RWPE2 (cell line): ENCODE results near the gene TBC1D23.
"Not testable (repeated sequence)": the region's sequence is repeated elsewhere in the genome, so short reads cannot be mapped to it uniquely, and the experiment has no call there.

Experiments used
- ATAC-seq: fragments of 200-7000 bp; cut with Tn5 transposase; 3 replicates; pipeline ENCODE4 v1.9.1; 2021; ENCODE audit warnings: low read depth
- DNase-seq: peaks from one replicate; pipeline ENCODE4 v3.0.0-alpha.2; 2020; ENCODE audit warnings: low spot score
- H3K27ac ChIP-seq: fragments of 450-650 bp; 2 replicates; pipeline ENCODE4 v1.5.1; 2017; ENCODE audit warnings: mild to moderate bottlenecking; ENCODE audit not compliant: poor library complexity, severe bottlenecking
- H3K27me3 ChIP-seq: fragments of 250-450 bp; sonication (Bioruptor Pico); 2 replicates; pipeline ENCODE4 v1.5.1; 2021; ENCODE audit warnings: mild to moderate bottlenecking, moderate library complexity; ENCODE audit not compliant: insufficient read depth, poor library complexity, severe bottlenecking
- H3K36me3 ChIP-seq: fragments of 250-450 bp; sonication (Bioruptor Pico); 2 replicates; pipeline ENCODE4 v1.5.1; 2020; ENCODE audit warnings: low read depth, mild to moderate bottlenecking, moderate library complexity
- H3K4me1 ChIP-seq: fragments of 250-450 bp; sonication (Bioruptor Pico); 2 replicates; pipeline ENCODE4 v1.5.1; 2021; ENCODE audit warnings: mild to moderate bottlenecking, moderate library complexity; ENCODE audit not compliant: insufficient read depth, poor library complexity, severe bottlenecking
- H3K4me3 ChIP-seq: fragments of 250-450 bp; sonication (Bioruptor Pico); 2 replicates; pipeline ENCODE4 v1.5.1; 2021; ENCODE audit warnings: mild to moderate bottlenecking, moderate library complexity; ENCODE audit not compliant: severe bottlenecking
- H3K9me3 ChIP-seq: fragments of 250-450 bp; sonication (Bioruptor Pico); 2 replicates; pipeline ENCODE4 v1.5.1; 2021; ENCODE audit warnings: mild to moderate bottlenecking, moderate library complexity; ENCODE audit not compliant: severe bottlenecking
- CTCF ChIP-seq: fragments of 450-650 bp; IDR thresholded peaks from one replicate; pipeline ENCODE4 v1.5.1; 2017; ENCODE audit warnings: mild to moderate bottlenecking, moderate library complexity; ENCODE audit not compliant: poor library complexity, severe bottlenecking

TBC1D23 gene

GRCh38 chr3:100228247-100228646 is 32.5 kb upstream of the TBC1D23 start:
- TF ChIP-seq CTCF, result no peak
- ATAC-seq (no peak), DNase-seq (no peak)
- Histone ChIP-seq H3K27me3 (no peaks in the 10 kb centered on the region), H3K36me3 (no peaks in the 10 kb centered on the region), H3K27ac (no peak overlapping the region), H3K9me3 (no peaks in the 10 kb centered on the region), H3K4me3 (no peak overlapping the region), H3K4me1 (peaks cover 5% of the 10 kb centered on the region)

DNA sequence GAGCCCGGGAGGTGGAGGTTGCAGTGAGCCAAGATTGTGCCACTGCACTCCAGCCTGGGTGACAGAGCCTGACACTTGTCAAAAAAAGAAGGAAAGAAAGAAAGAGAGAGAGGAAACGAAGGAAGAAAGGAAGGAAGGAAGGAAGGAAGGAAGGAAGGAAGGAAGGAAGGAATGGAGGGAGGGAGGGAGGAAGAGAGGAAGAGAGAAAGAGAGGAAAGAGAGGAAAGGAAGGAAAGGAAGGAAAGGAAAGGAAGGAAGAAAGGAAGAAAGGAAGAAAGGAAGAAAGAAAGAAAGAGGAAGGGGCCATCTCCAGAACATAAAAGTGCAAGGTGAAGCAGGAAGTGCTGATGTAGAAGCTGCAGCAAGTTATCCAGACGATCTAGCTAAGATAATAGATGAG is 31.6 kb upstream of the TBC1D23 start:
- ATAC-seq, H3K27ac ChIP-seq, H3K36me3 ChIP-seq, H3K9me3 ChIP-seq, H3K4me1 ChIP-seq, DNase-seq, H3K4me3 ChIP-seq, H3K27me3 ChIP-seq: not testable (repeated sequence)

- no peak for ATAC-seq
- peaks cover 5% of the 10 kb centered on the region for H3K4me1 ChIP-seq
- TF ChIP-seq CTCF, result no peak
- no peak overlapping the region for H3K4me3 ChIP-seq
- DNase-seq, result no peak
- peak overlapping the region; percentile 34 for H3K27ac ChIP-seq
- no peaks in the 10 kb centered on the region for H3K27me3 ChIP-seq
- H3K9me3 ChIP-seq, result no peaks in the 10 kb centered on the region
- no peaks in the 10 kb centered on the region for H3K36me3 ChIP-seq
Observed at GRCh38 chr3:100230710-100231109, 30.1 kb upstream of the TBC1D23 start.

DNA sequence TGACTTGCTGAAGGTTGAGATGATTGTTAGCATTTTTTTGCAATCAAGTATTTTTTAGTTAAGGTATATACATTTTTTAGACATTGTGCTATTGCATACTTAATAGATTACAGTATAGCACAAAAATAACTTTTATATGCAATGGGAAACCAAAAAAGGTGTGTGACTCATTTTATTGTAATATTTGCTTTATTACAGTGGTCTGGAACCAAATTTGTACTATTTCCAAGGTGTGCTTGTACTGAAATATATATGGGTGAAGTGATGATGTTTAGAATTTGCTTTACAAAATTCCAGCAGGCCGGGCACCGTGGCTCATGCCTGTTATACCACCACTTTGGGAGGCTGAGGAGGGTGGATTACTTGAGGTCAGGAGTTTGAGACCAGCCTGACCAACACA is 29.1 kb upstream of the TBC1D23 start:
- Histone ChIP-seq H3K4me3 (no peak overlapping the region), H3K4me1 (peaks cover 5% of the 10 kb centered on the region), H3K9me3 (no peaks in the 10 kb centered on the region), H3K27me3 (no peaks in the 10 kb centered on the region), H3K27ac (peak overlapping the region; percentile 34), H3K36me3 (no peaks in the 10 kb centered on the region)
- ATAC-seq (peak; percentile 81), DNase-seq (no peak)
- no peak for TF ChIP-seq CTCF

GRCh38 chr3:100234364-100234763 is 26.4 kb upstream of the TBC1D23 start:
- no peak for ATAC-seq
- Histone ChIP-seq H3K4me1 (peaks cover 5% of the 10 kb centered on the region), H3K9me3 (no peaks in the 10 kb centered on the region), H3K27me3 (no peaks in the 10 kb centered on the region), H3K27ac (no peak overlapping the region), H3K36me3 (no peaks in the 10 kb centered on the region), H3K4me3 (no peak overlapping the region)
- DNase-seq, result no peak
- TF ChIP-seq CTCF, result no peak
